Lung microvascular endothelial cell (primary cell): ENCODE measurements around the gene PMS1. TPM values are rescaled to one million over a fixed set of nuclear protein-coding genes. Genes with fewer than 3 reads are reported as not detected.
"Not testable (repeated sequence)": the region's sequence is repeated elsewhere in the genome, so short reads cannot be mapped to it uniquely, and the experiment has no call there.

Experiments
- DNase-seq, 2 donors: peaks; one replicate each; pipeline versions ENCODE4 v3.0.0 to v3.0.0-alpha.2; 2010; ENCODE audit warnings: low read depth in 2 of 2
- total RNA-seq: library from RNA; depleted of rRNA; stranded (reverse); fragments of >200 nt; gene quantifications from 2 replicates; pipeline ENCODE4 v1.2.1, GENCODE V29; 2014

PMS1 gene
- total RNA-seq, 1 donor from 2014 or later = 21.8 TPM

DNA sequence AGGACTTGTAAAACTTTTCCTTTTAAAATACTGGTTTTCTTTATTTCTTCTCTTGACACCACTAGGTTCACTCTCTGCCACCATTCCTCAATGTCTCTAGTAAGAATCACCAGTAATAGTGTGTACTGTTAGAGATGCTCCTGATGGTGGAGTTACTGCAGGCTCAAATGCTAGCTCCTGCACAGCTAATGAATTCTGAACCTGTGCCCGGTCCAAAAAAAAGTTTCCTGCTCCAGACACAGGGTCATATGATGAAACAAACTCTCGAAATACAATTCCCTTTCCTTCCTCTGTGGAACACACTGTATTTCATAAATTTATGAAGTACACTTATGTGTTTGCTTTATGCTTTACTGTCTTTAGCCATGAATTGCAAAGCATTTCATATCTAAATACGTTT lies 19.2 kb downstream of the PMS1 start:
- DNase-seq = peak; percentile 47 to 90

DNA sequence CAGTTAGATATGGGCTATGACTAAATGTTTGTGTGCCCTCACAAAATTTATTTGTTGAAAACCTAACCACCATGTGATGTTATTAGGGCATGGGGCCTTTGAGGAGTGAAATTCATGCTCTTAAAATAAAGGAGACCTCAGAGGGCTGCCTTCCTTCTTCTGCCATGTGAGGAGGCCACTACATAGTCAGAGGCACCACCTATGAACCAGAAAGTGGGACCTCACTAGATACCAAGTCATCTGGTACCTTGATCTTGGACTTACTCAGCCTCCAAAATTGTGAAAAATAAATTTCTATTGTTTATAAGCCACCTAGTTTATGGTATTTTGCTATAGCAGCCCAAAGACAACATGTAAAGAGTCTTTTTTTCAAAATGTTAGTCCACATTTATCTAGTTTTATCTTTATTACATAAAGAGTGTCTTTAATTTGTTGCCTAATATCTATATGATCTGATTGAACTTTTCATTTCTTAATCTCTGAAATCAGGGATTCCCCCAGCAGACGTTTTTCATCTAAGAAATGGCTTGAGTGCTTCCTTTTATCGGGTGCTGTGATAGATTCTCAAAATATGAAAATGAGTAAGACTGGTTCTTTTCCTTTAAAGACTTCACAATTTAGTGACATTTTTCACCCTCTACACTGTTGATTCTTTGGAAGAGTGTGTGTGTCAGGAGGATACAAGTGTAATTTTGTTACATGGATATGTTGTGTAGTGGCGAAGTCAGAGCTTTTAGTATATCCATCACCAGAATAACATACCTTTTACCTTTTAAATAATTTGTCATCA lies 34.2 kb downstream of the PMS1 start:
- no peak for DNase-seq

DNA sequence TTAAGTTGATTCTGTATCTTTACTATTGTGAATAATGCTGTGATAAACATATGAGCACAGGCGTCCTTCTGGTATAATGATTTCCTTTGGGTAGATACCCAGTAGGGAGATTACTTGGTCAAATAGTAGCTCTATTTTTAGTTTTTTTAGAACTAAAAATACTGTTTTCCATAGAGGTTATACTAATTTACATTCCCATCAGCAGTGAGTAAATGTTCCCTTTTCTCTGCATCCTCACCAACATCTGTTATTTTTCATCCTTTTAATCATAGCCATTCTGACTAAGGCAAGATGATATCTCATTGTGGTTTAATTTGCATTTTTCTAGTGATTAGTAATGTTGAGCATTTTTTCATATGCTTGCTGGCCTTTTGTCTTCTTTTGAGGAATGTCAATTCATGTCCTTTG lies 35.1 kb downstream of the PMS1 start:
- peak in 1 of 2 donors; percentile 20 for DNase-seq

- DNase-seq = no peak
Measured at GRCh38 chr2:189821953-189822748, 37.9 kb downstream of the PMS1 start.

DNA sequence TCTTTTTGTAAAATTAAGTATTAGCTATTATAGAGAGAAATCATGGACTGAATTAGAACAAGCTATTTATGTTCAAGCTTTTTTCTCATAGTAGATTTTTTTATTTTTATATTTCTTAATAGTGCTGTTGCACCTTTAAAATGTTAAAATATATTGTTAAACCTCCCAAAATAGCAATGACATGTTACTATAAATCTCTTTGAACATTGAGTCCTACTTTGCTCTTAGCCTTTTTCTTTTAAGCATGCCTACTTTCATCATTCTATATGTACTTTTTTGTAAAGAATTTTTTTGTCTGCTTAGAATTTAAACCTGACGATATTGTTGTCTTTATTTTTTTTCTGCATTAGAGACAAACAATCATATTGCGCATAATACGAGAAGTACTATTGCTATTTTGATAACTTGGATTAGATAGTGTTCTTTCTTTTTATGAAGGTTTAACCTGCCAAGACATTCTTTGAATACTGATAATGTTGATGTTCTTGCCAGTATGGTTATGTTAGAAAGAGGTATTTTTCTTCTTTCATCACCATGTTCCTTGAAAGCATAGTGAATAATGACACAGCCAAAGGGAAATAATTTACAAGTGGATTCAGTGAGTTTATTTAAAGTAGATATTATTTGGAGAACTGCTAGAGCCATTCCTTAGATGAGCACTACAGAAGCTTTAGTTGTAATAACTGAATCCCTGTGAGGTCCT lies 40.6 kb downstream of the PMS1 start:
- DNase-seq = no peak

DNA sequence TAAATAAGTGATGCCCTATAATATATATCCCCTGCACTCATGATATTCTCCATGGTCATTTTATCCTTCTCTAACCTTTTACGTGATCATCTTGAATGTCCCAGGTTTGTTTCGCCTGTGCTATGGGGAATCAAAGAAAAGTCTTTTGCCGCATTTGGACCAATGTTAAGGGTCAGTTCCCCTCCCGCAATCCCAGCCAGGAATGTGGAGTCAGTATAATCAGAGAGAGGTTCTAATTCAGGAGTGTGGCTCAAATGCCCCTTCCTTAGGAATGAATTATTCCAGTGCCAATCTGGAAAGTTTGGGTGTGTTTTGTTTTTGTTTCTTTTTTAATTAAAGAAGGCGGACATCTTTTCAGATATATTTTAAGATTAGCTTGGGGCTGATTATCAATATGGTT lies 41.8 kb downstream of the PMS1 start:
- no peak for DNase-seq

DNA sequence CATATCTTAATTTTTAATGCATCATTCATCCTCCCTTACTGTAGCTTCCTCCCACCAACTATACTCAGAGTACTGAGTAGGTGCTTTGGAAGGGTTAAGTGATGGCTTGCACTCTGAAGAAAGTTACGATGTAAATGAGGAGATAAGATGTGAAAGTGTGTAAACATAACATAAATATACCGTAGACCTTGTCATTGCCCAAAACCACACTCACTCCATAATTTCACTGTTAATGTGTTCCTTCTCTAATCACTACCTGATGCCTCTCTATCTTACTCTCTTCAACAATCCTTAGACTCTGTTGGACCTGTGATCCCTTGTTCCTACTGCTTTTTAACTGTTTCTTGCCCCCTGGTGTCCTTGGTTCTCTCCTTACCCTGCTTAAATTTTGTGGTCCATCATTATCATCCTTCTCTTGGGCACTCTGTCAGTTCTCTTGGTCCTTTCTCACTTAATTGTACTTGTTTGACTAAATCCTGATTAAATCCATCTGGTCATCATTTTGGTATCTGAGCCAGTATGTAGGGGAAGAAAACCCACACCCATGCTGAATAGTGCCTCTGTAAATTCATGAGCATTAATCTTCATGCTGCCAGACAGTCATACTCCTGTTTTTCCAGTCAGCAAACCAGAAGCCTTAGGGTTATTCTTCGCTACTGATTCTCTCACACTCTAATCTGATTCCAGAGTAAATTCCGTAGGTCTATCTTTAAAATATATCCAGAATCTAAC lies 45.0 kb downstream of the PMS1 start:
- DNase-seq = no peak

- DNase-seq = no peak
Measured at GRCh38 chr2:189830510-189830909, 46.3 kb downstream of the PMS1 start.

GRCh38 chr2:189834059-189834458 lies 49.8 kb downstream of the PMS1 start:
- no peak for DNase-seq

DNA sequence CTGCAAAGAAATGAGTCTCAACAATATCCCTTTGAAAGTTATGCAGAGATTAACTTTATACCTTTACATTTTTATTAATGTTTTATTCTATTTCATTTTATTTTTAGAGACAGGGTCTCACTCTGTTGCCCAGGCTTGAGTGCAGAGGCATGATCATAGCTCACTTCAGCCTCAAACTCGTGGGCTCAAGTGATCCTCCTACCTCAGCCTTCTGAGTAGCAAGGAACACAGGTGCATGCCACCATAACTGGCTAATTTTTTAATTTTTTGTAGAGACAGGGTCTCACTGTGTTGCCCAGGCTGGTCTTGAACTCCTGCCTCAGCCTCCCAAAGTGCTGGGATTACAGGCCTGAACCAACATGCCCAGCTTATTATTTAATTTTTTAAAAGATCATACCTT lies 50.4 kb downstream of the PMS1 start:
- not testable (repeated sequence) for DNase-seq

DNA sequence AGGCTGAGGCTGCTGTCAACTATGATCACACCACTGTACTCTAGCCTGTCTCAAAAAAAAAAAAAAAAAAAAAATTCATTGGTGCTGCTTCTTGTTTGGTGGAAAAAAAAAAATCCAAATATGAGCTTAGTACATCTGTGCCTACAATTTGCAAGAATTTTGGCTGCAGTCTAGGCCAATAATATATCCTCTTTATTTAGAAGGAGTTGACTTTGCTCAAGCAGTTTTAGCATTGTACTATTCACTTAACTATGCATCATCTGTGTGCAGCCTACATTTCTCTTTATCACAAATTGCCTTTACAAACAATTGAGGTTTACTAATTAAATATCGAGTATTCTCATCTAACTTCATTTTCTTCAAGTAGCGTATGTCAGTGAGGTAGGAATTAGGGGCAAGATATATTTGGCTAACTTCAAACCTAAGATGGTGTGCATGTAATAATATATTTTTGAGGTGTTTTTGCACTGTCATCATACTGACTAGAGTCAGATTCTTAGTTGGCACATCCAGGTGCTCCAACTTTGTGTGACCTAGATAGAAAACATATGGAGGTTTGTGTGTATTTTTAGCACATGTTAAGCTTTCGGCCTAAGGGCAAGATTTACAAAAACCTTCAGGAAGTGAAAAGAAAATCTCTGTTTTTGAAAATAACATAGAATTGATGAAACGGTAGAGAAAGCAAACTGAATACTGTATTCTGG lies 51.8 kb downstream of the PMS1 start:
- no peak for DNase-seq

DNA sequence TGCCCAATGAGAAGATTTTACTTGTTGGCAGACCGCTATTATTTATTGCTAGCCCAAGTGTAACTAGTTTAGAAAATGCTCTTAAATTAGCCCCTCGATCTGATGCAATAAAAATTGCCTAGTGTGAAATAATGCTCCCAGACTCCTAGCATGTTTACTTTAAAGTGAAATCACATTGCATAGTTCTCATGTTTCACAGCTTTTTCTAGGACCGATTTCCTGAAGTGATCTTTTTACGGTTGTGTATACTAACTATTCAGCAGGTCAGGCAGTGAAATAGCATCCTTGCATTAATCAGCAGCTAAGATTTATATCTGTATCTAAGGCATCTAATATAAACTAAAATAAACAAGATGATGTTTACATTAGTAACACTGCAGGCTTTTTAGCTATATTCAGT lies 52.4 kb downstream of the PMS1 start:
- DNase-seq = peak; percentile 23 to 78

DNA sequence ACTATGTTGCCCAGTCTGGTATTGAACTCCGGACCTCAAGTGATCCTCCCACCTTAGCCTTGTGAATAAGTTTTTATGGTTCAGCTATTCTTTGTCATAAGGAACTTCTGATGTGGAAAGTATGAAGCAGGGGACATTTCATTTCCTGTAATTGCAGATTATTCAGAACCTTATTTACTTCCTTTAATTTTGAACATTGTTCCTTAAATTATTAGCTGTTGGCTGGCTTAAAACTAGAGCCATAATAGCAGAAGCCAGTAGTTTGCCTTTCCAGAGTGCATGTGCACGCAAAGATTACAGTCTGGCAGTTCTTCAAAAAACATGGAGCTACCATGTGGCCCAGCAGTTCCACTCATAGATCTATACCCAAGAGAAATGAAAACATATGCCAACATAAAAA lies 53.1 kb downstream of the PMS1 start:
- DNase-seq = no peak

GRCh38 chr2:189841019-189841418 lies 56.8 kb downstream of the PMS1 start:
- no peak for DNase-seq

GRCh38 chr2:189848276-189848675 lies 64.0 kb downstream of the PMS1 start:
- no peak for DNase-seq

DNA sequence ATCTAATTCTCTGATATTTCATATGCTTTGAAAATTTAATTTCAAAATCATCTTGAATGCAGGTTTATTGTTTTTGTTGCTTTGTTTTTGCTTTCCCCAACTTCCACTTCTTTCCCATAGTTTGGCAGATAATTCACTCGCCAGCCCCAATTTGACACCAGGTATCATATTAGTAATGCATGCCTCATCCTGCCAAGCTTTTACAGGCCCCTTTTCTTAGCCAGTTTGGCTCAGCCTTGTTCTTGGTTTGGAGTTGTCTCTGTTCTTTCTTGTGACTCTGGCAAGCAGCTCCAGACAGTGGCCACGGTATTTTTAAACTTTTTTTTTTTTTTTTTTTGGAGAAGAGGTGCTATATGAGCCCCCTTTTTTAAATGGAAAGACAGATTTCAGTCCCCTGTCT lies 65.3 kb downstream of the PMS1 start:
- no peak for DNase-seq

- no peak for DNase-seq
Measured at GRCh38 chr2:189851174-189851826, 67.0 kb downstream of the PMS1 start.

DNA sequence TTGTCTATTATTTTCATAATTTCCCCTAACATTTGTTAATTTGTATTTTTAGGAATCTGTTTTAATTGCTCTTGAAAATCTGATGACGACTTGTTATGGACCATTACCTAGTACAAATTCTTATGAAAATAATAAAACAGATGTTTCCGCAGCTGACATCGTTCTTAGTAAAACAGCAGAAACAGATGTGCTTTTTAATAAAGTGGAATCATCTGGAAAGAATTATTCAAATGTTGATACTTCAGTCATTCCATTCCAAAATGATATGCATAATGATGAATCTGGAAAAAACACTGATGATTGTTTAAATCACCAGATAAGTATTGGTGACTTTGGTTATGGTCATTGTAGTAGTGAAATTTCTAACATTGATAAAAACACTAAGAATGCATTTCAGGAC lies 69.9 kb downstream of the PMS1 start:
- no peak for DNase-seq

DNA sequence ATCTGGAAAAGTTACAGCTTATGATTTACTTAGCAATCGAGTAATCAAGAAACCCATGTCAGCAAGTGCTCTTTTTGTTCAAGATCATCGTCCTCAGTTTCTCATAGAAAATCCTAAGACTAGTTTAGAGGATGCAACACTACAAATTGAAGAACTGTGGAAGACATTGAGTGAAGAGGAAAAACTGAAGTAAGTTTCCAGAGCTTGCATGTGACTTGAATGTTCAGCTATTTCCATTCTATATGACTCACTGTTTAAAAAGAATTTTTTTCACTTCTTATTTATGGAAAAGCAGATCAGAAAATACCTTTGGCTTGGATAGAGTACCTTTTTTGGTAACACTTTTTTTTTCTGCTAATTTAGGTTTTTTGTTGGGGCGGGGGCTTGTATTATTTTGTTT lies 70.7 kb downstream of the PMS1 start:
- DNase-seq = no peak

GRCh38 chr2:189858291-189858690 lies 74.0 kb downstream of the PMS1 start:
- no peak for DNase-seq
